Skin epidermis (tissue), 12 donors: Measurements from ENCODE around the gene PCSK6.
"Not testable (repeated sequence)": the region's sequence is repeated elsewhere in the genome, so short reads cannot be mapped to it uniquely, and the experiment has no call there.

Experiments used
- H3K27ac ChIP-seq, 21 experiments: fragments of 200-600 bp; sonication (generic) in 11 of 21; one replicate each; pipeline ENCODE4 v1.5.0; 2020; ENCODE audit warnings: mild to moderate bottlenecking in 3 of 21, inconsistent platforms in 2 of 21, moderate library complexity in 2 of 21
- H3K4me3 ChIP-seq, 7 experiments: fragments of 200-600 bp; sonication (generic) in 2 of 7; one replicate each; pipeline ENCODE4 v1.5.0; 2020; ENCODE audit warnings: inconsistent platforms in 2 of 7, mild to moderate bottlenecking in 2 of 7, moderate library complexity in 1 of 7

PCSK6 gene

DNA sequence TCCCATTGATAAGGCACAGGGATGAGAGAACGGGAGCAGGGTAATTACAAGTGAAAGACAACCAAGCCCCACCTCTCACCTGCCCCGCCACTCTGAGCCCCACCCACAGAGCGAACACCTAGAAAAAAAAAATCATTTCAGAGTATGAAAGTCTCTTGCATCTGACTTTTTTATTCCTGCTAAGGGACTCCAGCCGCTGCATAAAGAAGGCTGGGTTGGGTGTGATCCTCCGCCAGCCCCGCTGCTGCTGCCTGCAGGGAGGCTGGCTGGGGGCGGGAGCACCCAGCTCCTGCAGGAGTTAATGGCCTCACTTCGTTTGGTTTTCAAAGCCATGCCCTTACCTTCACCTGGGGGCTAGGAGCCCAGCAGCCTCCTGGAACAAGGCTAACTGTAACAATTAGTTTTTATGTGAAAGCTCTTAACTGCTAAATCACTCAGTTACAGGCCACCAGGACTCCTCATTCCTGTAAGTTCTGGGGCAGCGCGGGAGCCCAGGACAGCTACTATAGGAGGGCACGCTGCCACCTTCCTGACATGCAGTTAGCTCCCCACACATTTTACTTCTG is 116.5 kb downstream of the PCSK6 start:
- no peak overlapping the region for H3K27ac ChIP-seq
- H3K4me3 ChIP-seq = no peak overlapping the region

DNA sequence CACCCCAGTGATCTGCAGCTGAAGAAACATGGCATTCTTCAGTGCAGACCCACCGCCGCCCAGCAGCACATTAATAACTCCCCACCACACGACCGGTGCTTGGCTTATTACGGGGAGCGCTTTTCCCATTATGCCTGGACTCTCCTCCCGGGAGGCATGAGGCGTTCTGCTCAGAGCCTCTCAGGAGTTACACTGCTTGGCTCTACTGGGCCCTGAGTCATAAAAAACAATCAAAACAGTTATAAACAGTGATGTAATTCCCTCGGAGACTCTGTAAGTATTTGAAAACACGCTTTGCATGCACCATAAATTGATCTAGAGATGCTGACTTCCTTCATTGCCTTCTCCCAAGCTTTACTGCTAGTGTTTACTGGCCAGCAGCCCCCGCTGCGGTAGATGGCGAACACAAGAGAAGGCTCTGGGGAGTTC is 117.3 kb downstream of the PCSK6 start:
- Histone ChIP-seq H3K4me3 (no peak overlapping the region), H3K27ac (no peak overlapping the region)

DNA sequence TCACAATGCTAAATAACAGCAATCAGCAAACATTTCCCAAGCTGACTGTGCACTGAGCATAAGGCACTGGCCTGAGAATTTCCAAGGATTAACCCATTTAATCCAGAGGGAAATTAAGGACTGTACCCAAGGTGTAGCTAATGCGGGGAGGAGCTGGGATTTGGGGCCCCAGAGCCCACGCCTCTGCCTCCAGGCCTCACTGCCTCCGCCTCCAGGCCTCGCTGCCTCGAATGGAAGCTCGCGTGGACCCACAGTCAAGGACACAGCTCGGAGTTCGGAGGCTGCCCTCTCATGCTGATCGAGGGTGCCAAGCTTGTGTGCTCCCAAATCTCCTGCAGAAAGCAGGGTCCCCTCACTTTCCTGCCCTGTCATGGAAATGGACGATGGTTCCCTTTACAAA is 118.0 kb downstream of the PCSK6 start:
- Histone ChIP-seq H3K27ac (no peak overlapping the region), H3K4me3 (no peak overlapping the region)

DNA sequence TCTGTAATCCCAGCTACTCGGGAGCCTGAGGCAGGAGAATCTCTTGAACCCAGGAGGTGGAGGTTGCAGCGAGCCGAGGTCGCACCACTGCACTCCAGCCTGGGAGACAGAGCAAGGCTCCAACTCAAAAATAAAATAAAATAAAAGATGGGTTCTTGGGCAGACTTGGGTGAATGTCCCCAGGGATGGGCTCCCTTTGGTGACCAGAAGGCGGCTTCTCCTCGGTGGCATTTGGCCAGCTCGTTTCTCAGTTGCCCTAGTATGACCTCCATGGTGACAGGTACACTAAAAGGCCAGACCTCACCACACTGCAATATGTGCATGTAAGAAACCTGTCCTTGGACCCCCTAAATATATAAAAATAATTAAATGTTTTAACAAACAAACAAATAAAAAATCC is 118.4 kb downstream of the PCSK6 start:
- Histone ChIP-seq H3K4me3 (no peak overlapping the region), H3K27ac (no peak overlapping the region)

DNA sequence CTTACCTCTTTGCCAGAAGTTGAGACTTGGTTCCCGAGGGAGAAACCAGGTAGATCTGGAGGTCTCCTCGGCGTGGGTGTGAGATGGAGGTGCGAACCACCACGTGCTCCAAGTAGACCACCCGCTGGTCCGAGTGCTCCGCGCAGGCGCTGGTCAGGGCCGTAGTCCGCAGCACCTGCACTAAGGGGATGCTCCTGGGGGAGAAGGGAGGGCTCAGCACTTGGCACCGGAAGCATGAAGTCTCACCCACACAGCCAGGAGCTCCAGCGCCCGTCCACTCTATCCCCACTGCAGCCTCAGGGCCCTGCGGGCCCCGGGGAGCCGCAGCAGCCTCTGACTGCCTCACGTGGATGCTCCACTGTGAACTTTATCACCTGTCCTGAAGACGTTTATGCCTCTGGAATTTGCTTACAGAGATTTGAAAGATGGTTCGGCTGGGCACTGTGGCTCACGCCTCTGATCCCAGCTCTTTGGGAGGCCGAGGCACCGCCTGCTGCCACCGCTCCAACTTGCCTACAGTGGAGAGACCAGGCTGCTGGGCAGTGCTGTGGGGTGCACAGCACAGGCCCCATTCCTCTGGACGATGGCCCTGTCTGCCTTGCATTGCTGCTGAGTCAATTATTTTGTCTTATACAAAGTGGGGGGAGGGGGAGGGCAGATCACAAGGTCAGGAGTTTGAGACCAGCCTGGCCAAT is 119.0 kb downstream of the PCSK6 start:
- H3K27ac ChIP-seq = no peak overlapping the region
- no peak overlapping the region for H3K4me3 ChIP-seq

DNA sequence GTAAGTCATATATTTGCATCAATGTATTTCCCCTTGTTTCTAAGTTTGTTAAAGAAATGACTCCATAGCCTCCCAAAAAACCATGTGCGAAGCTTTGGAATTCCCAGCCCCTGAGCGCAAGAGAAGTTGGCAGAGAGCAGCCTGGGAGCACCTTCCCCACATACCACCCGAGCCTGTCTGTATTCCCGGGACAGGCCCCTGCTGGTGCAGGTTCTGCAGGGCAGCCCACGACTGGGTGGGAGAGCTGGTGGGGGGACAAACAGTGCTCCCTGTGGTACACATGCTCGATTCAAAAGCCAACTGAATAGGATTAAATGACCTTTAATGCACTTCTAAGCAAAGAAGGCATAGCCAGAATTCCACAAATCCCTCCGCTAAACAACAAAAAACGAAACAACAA is 119.8 kb downstream of the PCSK6 start:
- no peak overlapping the region for H3K27ac ChIP-seq
- H3K4me3 ChIP-seq = no peak overlapping the region

DNA sequence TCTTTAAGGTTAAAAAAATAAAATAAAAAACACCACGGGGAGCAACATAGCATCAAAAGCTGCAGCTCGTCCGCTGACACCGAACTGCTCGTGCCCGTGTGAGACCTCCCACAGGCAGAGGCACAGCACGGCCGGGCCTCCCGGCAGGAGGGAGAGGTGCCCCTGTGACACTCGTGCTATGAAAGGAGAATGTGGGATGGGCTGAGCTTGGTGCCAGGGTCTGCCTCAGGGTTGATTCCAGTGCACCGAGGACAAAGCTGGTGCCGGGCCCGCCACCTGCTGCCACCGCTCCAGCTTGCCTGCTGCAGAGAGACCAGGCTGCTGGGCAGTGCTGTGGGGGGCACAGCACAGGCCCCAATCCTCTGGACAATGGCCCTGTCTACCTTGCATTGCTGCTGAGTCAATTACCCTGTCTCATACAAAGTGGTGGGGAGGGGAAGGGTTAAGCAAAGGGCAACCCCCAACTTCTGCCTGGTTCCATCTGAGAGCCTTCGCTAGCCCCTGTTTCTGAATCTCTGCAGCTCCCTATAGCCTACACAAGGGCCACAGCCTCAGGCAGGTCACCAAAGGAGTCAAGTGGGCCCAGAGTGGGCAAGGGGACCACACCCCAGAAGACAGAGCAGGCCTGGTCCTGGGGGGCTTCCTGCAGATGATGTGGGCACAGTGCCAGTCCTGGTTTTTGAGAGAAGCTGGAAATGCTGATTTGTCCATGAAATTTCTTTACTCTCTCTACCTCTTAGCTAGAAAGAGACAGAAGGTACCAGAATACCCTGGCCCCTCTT is 120.5 kb downstream of the PCSK6 start:
- no peak overlapping the region for H3K4me3 ChIP-seq
- H3K27ac ChIP-seq = no peak overlapping the region

DNA sequence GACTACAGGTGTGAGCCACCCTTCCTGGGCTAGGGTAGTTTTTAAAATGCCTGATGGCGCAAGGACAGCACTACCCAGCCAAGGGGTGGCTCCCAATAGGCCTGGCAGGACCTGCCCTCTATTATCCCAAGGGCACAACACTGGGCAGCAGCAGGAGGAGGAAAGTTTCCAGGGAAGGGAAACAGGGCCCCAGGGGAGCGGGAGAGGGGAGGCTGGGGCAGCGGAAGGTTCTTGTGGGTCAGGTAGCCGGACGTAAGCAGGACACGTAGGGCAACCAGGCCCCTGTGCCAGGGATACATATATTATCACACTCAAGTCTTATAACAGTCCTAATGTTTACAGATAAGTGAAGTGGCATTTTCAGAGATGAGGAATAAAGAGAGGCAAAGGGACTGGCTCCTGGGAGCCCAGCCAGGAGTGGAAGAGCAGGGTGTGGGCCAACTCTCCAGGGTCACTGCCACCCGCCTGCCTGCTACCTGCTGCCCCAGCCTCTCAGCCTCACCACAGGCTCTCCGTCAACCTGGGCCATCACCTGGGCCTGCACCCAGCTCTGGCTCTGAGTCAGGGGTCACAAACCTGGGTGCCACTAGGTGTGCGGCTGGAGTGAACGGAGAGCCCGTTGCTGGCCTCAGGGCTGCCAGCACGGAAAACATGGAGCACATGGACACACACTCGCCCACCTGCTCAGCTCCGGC is 121.3 kb downstream of the PCSK6 start:
- Histone ChIP-seq H3K4me3 (no peak overlapping the region), H3K27ac (no peak overlapping the region)

DNA sequence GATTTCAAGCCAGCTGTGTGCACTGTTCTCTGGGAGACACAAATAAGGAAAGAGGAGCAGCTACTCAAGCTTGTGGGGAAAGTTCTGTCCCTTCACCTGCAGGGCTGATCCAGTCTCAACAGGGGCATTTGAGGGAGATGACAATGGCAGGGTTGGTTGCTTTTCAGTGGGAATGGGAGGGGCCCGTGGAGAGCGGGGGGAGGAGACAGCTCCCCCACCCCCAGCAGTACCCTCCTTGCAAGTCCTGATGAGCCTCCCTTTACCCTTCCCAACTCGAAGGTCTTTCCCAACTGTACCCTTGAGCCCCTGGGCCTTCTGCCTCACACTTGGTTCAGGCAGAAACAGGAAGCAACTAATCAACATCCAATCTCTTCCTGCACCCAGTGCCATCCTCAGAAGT is 122.7 kb downstream of the PCSK6 start:
- Histone ChIP-seq H3K27ac (no peak overlapping the region), H3K4me3 (no peak overlapping the region)

DNA sequence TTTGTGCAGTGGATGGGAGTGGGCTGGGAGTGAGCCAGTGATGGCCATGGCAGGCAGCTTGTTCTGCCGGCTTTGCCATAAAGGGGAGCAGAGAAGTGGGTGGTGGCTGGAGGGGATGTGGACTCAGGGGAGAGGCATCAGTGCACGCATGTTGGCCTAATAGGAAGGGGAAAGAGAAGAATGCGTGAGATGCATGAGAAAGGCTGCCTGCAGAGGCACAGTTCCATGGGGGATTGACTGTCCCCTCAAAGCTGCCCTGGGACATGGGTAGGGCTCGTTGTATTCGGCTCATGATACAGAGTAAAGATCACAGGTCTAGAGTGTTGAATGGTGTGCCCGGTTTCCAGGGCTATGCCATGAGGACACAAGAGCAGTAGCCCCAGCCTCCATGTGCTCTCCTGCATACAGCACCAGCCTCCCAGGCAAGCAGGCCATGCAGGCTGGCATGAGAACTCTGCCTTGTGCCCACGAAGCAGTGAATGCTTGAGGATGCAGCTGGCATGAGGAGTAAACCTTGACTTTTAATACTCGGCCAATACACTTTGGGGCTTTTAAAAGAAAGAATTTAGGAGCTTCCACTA is 126.4 kb downstream of the PCSK6 start:
- Histone ChIP-seq H3K4me3 (no peak overlapping the region), H3K27ac (no peak overlapping the region)

DNA sequence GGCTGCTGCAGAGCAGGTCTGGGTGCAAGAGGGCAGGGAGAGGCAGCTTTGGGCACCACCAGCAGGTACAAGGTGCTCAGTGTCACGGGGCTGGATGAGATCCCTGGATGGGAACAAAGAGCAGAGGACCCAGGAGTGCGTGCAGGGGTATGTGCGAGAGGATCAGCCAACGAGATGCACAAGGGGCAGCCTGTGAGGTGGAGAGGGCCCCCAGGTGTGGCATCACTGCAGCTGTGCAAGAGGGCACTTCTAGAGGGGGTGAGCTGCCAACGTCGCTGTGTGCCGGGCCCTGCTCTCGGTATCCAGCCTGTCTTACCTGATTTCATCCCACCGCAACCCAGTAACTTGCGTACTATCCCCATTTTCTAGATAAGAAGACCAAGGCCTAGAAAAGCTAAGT is 127.1 kb downstream of the PCSK6 start:
- no peak overlapping the region for H3K4me3 ChIP-seq
- no peak overlapping the region for H3K27ac ChIP-seq

DNA sequence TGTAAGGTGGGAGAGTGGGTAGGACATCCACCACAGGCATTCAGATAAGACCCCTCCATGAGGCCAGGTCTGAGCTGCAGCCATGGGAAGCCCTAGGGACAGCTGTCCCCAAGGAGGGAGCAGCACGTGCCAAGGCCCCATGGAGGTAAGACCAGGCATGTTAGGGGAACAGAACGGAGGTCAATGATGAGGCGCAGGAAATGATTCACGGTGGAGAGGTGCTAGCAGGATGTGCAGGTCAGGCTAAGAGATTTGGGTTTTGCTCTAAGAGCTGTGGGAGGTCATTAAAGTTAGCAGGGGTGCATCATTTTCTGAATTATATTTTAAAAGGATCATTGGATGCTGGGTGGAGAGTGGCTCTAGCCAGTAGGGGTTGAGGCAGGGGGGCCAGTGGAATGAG is 128.1 kb downstream of the PCSK6 start:
- Histone ChIP-seq H3K4me3 (no peak overlapping the region), H3K27ac (no peak overlapping the region)

DNA sequence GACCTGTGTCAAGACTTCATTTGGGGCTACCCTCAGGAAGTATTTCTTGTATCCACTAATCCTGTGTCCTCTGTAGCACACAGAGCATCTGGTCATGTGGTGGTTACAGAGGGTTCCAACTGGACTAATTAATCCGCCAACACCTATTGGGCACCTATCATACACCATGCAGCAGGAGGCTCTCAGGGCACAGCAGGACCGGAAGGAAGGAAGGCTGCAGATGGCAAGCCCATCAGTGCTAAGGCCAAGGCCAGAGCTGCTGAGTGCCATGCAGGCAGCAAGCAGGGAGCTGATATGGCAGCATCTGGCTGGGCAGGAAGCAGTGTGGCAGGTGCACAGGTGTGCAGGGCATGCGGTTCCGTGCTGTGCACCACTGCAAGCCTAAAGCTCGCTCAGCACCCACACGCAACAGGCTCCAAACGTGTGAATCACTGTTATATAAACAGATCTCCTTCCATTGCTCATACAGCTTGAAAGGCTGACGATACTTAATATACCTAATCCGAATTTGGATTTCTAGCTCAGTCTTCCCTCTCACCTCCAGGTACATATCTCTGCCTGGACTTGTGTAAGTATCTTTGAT is 130.1 kb downstream of the PCSK6 start:
- Histone ChIP-seq H3K4me3 (no peak overlapping the region), H3K27ac (no peak overlapping the region)

DNA sequence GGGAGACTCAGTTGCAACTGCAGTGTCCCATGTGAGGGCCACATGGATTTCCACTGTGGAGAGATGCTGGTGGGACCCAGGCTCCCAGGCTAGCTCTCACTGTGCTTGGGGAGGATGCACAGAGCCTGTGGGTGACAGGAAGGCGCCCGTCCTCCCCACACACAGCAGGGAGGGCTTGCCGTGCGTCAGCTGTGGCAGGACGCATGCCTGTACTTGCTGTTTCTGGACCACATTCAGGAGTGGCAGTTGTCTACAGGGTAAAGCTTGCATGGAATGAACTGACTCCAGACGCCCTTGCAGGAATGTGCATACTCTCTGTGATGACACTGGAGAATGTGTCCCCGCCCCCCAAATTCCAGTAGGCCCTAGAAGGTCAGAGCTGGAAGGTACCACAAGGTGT is 130.6 kb downstream of the PCSK6 start:
- H3K4me3 ChIP-seq = no peak overlapping the region
- H3K27ac ChIP-seq = no peak overlapping the region

DNA sequence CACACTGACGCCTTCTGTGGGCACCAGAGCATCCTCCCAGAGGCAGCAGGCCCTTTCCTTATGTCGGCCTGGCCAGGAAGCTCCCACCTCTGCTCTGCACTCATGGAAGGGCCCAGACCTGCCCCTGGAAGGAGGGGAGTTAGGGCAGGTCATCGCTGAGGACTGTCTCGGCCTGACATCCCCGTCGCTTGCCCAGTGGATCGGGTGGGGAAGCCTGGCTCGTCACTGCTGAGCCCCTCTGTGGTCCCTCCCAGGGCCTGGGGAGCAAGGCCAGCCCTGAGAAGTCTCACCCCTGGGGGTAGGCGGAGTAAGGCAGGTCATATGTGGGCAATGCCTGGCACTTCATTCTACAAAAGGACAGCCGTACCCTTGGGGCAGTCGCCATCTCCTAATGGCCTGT is 131.6 kb downstream of the PCSK6 start:
- Histone ChIP-seq H3K27ac (no peak overlapping the region), H3K4me3 (no peak overlapping the region)

DNA sequence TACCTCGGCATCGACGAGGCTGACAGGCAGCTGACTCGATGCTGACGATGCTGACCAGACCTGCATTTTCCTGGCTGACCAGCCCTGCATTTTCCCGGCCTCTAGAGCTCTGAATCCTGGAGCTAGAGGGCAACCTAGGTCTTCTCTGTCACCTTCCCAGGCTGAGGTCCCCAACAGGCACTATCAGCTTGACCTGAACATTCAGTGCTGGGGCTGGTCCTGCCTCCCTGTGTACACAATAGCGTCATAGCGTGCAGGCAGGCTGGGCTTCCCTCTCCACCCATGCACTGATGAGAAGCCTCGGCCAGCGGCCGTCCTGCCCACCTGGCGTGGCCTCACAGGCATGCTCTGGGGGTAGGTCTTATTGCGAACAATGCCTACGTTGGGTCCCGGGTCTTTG is 132.2 kb downstream of the PCSK6 start:
- no peak overlapping the region for H3K4me3 ChIP-seq
- no peak overlapping the region for H3K27ac ChIP-seq

DNA sequence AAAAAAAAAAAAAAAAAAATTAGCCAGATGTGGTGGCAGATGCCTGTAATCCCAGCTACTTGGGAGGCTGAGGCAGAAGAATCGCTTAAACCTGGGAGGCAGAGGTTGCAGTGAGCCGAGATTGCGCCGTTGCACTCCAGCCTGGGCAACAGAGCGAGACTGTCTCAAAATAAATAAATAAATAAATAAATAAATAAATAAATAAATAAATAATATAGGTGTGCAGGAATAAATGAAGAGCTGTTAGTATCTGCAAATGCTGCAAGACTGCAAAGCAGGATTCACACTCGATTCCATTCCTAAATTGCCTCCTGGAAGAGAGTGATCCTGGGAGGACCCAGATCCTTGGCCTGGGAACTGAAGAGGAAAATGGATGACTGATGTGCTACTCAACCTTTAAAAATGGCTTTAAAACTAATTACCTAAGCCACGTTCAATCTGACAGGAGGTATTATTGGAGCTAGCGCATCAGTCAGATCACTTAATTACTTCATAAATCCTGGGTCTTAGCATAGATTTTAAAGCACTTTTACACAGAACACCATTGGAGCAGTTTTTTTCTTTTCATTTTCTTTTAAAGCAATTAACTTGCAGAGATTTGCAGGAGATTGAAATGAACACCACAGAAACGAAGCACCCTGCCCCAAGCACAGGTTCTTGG is 132.9 kb downstream of the PCSK6 start:
- H3K4me3 ChIP-seq, H3K27ac ChIP-seq: not testable (repeated sequence)

DNA sequence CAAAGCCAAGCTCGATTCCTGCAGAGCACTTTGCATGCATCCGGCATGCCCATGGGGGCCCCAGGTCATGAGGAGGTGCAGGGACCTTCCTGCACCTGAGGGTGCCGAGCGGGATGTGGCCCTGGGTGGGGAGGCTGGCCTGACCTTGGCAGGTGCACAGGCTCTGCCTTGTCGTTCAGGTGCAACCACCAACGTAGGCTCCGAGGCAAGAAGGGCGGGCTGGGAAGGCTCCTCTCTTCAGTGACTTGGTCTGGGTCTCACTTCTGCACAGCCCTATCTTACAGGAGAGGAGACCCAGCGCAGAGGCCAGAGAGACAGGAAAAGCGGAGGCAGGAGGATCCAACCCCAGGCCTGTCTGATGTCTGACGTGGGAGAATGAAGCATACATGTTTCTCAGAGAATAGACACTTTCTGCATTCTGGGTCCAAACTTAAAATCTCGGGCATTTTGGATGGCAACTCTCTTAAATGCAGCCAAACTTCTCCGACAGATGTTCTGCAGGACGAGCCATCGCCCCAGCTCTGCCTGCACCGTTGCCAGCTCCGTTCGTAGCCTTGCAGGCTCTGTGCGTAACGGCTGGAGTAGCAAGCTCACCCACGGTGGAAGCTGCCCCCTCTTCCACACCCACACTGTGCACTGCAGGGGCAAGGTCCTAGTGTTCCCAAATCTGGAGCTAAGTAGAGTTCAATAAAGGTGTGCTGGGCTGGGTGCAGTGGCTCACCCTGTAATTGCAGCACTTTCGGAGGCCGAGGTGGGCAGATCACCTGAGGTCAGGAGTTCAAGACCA is 133.6 kb downstream of the PCSK6 start:
- H3K27ac ChIP-seq = no peak overlapping the region
- H3K4me3 ChIP-seq = no peak overlapping the region
